B cell (primary cell): ENCODE measurements around the gene CCND3. TPM values are rescaled to one million over a fixed set of nuclear protein-coding genes. Genes with fewer than 3 reads are reported as not detected.
A peak's percentile ranks its signal among the peaks of the same experiment; 100 is the strongest.

ENCODE experiments used
- ATAC-seq: fragments of 200-7000 bp; cut with Tn5 transposase; one replicate; pipeline ENCODE4 v1.10.0; 2021; ENCODE audit warnings: low read depth, mild to moderate bottlenecking, moderate number of reproducible peaks, moderate library complexity
- CTCF ChIA-PET: fragments of 350-600 bp; sonication (Branson Sonifier 250); formaldehyde crosslinking; loops from one replicate; lab custom pipeline; 2021; ENCODE audit warnings: antibody characterized with exemption, inconsistent platforms; lab: Charles Lee
- POLR2A ChIA-PET: fragments of 350-600 bp; sonication (Branson Sonifier 250); formaldehyde crosslinking; loops from one replicate; lab custom pipeline; 2021; ENCODE audit warnings: antibody characterized with exemption; lab: Charles Lee
- DNase-seq: peaks from one replicate; pipeline ENCODE4 v3.0.0; 2013
- H2AFZ ChIP-seq: 2 replicates; pipeline ENCODE4 v1.6.1; 2012; ENCODE audit warnings: mild to moderate bottlenecking, low read depth, low read length; ENCODE audit not compliant: insufficient read depth, poor library complexity, severe bottlenecking
- H3K27ac ChIP-seq, 2 donors: 1 replicate in 1 of 2; 2 replicates in 1 of 2; pipeline ENCODE4 v1.5.1; 2012 to 2013; ENCODE audit warnings: low read length in 2 of 2, mild to moderate bottlenecking in 2 of 2, moderate library complexity in 1 of 2
- H3K27me3 ChIP-seq, 4 experiments: fragments of 200-600 bp in 1 of 4; sonication (generic) in 1 of 4; replicated peaks in 1 of 4; 1 replicate in 2 of 4; 2 replicates in 2 of 4; pipeline versions ENCODE4 v1.6.1 to v1.7.0; 2013 to 2016; ENCODE audit warnings: low read length in 3 of 4, mild to moderate bottlenecking in 2 of 4, mixed read lengths in 1 of 4, moderate library complexity in 1 of 4; ENCODE audit not compliant: insufficient read depth in 4 of 4, control insufficient read depth in 3 of 4; ENCODE audit errors: control extremely low read depth in 1 of 4
- H3K36me3 ChIP-seq, 2 experiments: replicated peaks in 1 of 2; 1 replicate in 1 of 2; 2 replicates in 1 of 2; pipeline versions ENCODE4 v1.6.1 to v1.7.1; 2013; ENCODE audit warnings: low read length in 1 of 2; ENCODE audit not compliant: insufficient read depth in 2 of 2, control insufficient read depth in 1 of 2; ENCODE audit errors: control extremely low read depth in 1 of 2, extremely low read depth in 1 of 2
- H3K4me1 ChIP-seq, 2 donors: fragments of 200-600 bp in 1 of 2; sonication (generic) in 1 of 2; 1 replicate in 1 of 2; 2 replicates in 1 of 2; pipeline versions ENCODE4 v1.5.1 to v1.6.1; 2013 to 2017; ENCODE audit warnings: low read length in 2 of 2; ENCODE audit not compliant: control insufficient read depth in 2 of 2, insufficient read depth in 2 of 2
- H3K4me2 ChIP-seq: replicated peaks from 2 replicates; pipeline ENCODE3; 2012; ENCODE audit warnings: mild to moderate bottlenecking, low read depth, low read length; ENCODE audit not compliant: poor library complexity, severe bottlenecking
- H3K4me3 ChIP-seq, 5 experiments: fragments of 200-600 bp in 1 of 5; sonication (generic) in 1 of 5; 1 replicate in 3 of 5; 2 replicates in 2 of 5; pipeline versions ENCODE4 v1.5.1 to v1.7.0; 2011 to 2016; ENCODE audit warnings: low read length in 4 of 5, mild to moderate bottlenecking in 4 of 5, low read depth in 2 of 5, control low read depth in 1 of 5, moderate library complexity in 1 of 5; ENCODE audit not compliant: insufficient read depth in 1 of 5; ENCODE audit errors: control extremely low read depth in 1 of 5, extremely low read depth in 1 of 5
- H3K79me2 ChIP-seq: fragments of 200-600 bp; sonication (generic); one replicate; pipeline ENCODE4 v1.6.0; 2016; ENCODE audit warnings: low read length; ENCODE audit not compliant: control insufficient read depth, insufficient read depth
- H3K9ac ChIP-seq: fragments of 200-600 bp; sonication (generic); 2 replicates; pipeline ENCODE4 v1.6.1; 2017; ENCODE audit warnings: mild to moderate bottlenecking, low read length, moderate library complexity
- H3K9me3 ChIP-seq, 3 donors: one replicate each; pipeline versions ENCODE4 v1.6.1 to v1.7.1; 2013; ENCODE audit warnings: low read length in 2 of 3; ENCODE audit not compliant: control insufficient read depth in 2 of 3, insufficient read depth in 1 of 3; ENCODE audit errors: control extremely low read depth in 1 of 3
- H4K20me1 ChIP-seq: 2 replicates; pipeline ENCODE4 v1.6.0; 2012; ENCODE audit warnings: mild to moderate bottlenecking, low read length; ENCODE audit not compliant: insufficient read depth, control insufficient read depth, poor library complexity, severe bottlenecking
- H3K27ac Mint-ChIP-seq: one replicate; pipeline ENCODE4 v1.8.0; 2021; ENCODE audit warnings: mixed read lengths
- H3K27me3 Mint-ChIP-seq: one replicate; pipeline ENCODE4 v1.8.0; 2021; ENCODE audit warnings: mixed read lengths
- H3K4me1 Mint-ChIP-seq: one replicate; pipeline ENCODE4 v1.8.0; 2021; ENCODE audit warnings: mixed read lengths
- H3K4me3 Mint-ChIP-seq: one replicate; pipeline ENCODE4 v1.8.0; 2021; ENCODE audit warnings: mixed read lengths
- H3K9me3 Mint-ChIP-seq: one replicate; pipeline ENCODE4 v1.8.0; 2022; ENCODE audit warnings: mixed read lengths; ENCODE audit not compliant: insufficient read depth
- CTCF ChIP-seq: fragments of 200-600 bp; IDR thresholded peaks from one replicate; pipeline ENCODE4 v1.8.0; 2022; ENCODE audit warnings: antibody characterized with exemption, mild to moderate bottlenecking
- EZH2 ChIP-seq: IDR thresholded peaks from 2 replicates; pipeline ENCODE4 v1.6.1; 2012; ENCODE audit warnings: borderline replicate concordance, low read depth, mild to moderate bottlenecking, moderate library complexity, low read length; ENCODE audit not compliant: insufficient read depth, poor library complexity, severe bottlenecking
- WGBS: methylation state at CpG from one replicate; pipeline ENCODE4 v1.1.5; 2013; ENCODE audit warnings: missing lambda C conversion rate; ENCODE audit not compliant: insufficient coverage; 5-methylcytosine and 5-hydroxymethylcytosine counted together
- intact Hi-C: fragments of 100-400 bp; cut with micrococcal nuclease; formaldehyde crosslinking; loops from one replicate; pipeline ENCODE4 v1.10.0; 2022
- polyA plus RNA-seq: library from polyadenylated mRNA; depleted of rRNA; stranded (reverse); fragments of >200 nt; gene quantifications from 2 replicates; pipeline ENCODE4 v1.2.3, GENCODE V29; 2012
- total RNA-seq, 2 donors: library from RNA; stranded (reverse); fragments of 120-200 nt in 1 of 2; gene quantifications; 1 replicate in 1 of 2; 2 replicates in 1 of 2; pipeline versions ENCODE4 v1.2.3 to v1.2.4, GENCODE V29; 2013 to 2022

The CCND3 gene
- total and polyA plus RNA-seq, 2 donors (not counting 1 experiment from before 2014, with no cell fraction given): 136 to 298 TPM

GRCh38 chr6:41920921-41921711 is 20.5 kb downstream of the CCND3 start, which contains the start of the genes BYSL and MED20:
BYSL (plus strand) TSS chr6:41921499; CDS start chr6:41921563, 64 bp downstream.
MED20 (minus strand) TSS chr6:41921139; CDS start chr6:41921018, 121 bp downstream.
- Histone ChIP-seq H4K20me1 (peaks cover 3% of the 10 kb centered on the region), H3K9ac (peak within 1 kb of the TSS; percentile 96), H3K4me1 (peaks cover 26 to 29% of the 10 kb centered on the region in 2 donors), H3K9me3 (no peaks in the 10 kb centered on the region), H3K27ac (peak within 1 kb of the TSS; percentile 91 to 96), H3K36me3 (peaks cover 0 to 11% of the 10 kb centered on the region in 2 experiments), H3K4me2 (peak within 1 kb of the TSS; percentile 93), H2AFZ (peak within 1 kb of the TSS; percentile 98), H3K27me3 (no peaks in the 10 kb centered on the region), H3K79me2 (peaks cover 81% of the 10 kb centered on the region), H3K4me3 (peak within 1 kb of the TSS; percentile 67 to 99 (median 97))
- ATAC-seq (peak; percentile 93), DNase-seq (peak; percentile 98)
- H3K4me3 Mint-ChIP-seq: peak within 1 kb of the TSS; percentile 98
- no peaks in the 10 kb centered on the region for H3K27me3 Mint-ChIP-seq
- TF ChIP-seq CTCF: peak; percentile 93
- no peak for TF ChIP-seq EZH2
- ChIA-PET CTCF (interaction anchor here (0.7 to 8.7 kb wide), 24 partner anchors 9 to 215 kb away, joined by 3 to 128 read pairs (median 6); partner anchors contain the start of genes CCND3, TAF8, TOMM6 and USP49), POLR2A (interaction anchor here (0.5 to 1.7 kb wide), 11 partner anchors 19 to 861 kb away, joined by 3 to 13 read pairs (median 4); partner anchors contain the start of genes BICRAL, TAF8 and TOMM6)
- WGBS: under 1% methylated on average over 55 of the region's 55 CpGs
- H3K4me1 Mint-ChIP-seq: peaks cover 47% of the 10 kb centered on the region
- H3K27ac Mint-ChIP-seq: peak within 1 kb of the TSS; percentile 98
- no peaks in the 10 kb centered on the region for H3K9me3 Mint-ChIP-seq
- intact Hi-C loops: loop anchor here (1.0 to 2.0 kb wide), 9 partner anchors 20 to 1138 kb away; partner anchors contain the start of genes CCND3, KLC4, MRPL2 and NFYA
